ENCODE results near the gene SLC16A12.

GRCh38 chr10:89475591-89475998 is 59.8 kb downstream of the SLC16A12 start:
- TF ChIP-seq CTCF (conservative IDR thresholded peaks at IDR 0.05; ENCODE audit: low read length) (no peak), EZH2phosphoT487 (IDR thresholded peaks at IDR 0.05; ENCODE audit: borderline replicate concordance) (no peak)

All from Loucy (cell line).